HEK293 (cell line): ENCODE measurements around the gene EPN1.

Source experiments
- FEZF1 ChIP-seq: fragments of 450-650 bp; formaldehyde crosslinking; IDR thresholded peaks from 2 replicates; pipeline ENCODE4 v1.5.1; 2016; ENCODE audit warnings: missing biosample characterization, missing genetic modification characterization
- GFI1B ChIP-seq: fragments of 450-650 bp; formaldehyde crosslinking; IDR thresholded peaks from 2 replicates; pipeline ENCODE4 v1.5.1; 2016; ENCODE audit warnings: missing biosample characterization, missing genetic modification characterization
- GLIS2 ChIP-seq: fragments of 450-650 bp; formaldehyde crosslinking; IDR thresholded peaks from 2 replicates; pipeline ENCODE4 v1.5.1; 2016; ENCODE audit warnings: missing biosample characterization, missing genetic modification characterization
- KLF16 ChIP-seq: fragments of 450-650 bp; formaldehyde crosslinking; IDR thresholded peaks from 2 replicates; pipeline ENCODE4 v1.5.1; 2017; ENCODE audit warnings: missing biosample characterization, missing genetic modification characterization
- MZF1 ChIP-seq: fragments of 450-650 bp; formaldehyde crosslinking; IDR thresholded peaks from 2 replicates; pipeline ENCODE4 v1.5.1; 2017; ENCODE audit warnings: missing biosample characterization, missing genetic modification characterization, borderline replicate concordance
- OVOL3 ChIP-seq: fragments of 450-650 bp; formaldehyde crosslinking; IDR thresholded peaks from 2 replicates; pipeline ENCODE4 v1.5.1; 2016; ENCODE audit warnings: missing biosample characterization, missing genetic modification characterization
- PRDM10 ChIP-seq: fragments of 450-650 bp; formaldehyde crosslinking; IDR thresholded peaks from 2 replicates; pipeline ENCODE4 v1.5.1; 2016; ENCODE audit warnings: missing biosample characterization, missing genetic modification characterization
- SP7 ChIP-seq: fragments of 450-650 bp; formaldehyde crosslinking; IDR thresholded peaks from 2 replicates; pipeline ENCODE4 v1.5.1; 2016; ENCODE audit warnings: missing biosample characterization, missing genetic modification characterization
- ZBTB7A ChIP-seq: fragments of 450-650 bp; formaldehyde crosslinking; IDR thresholded peaks from 2 replicates; pipeline ENCODE4 v1.5.1; 2016; ENCODE audit warnings: low read depth, missing biosample characterization, missing genetic modification characterization
- ZFP3 ChIP-seq: fragments of 450-650 bp; formaldehyde crosslinking; IDR thresholded peaks from 2 replicates; pipeline ENCODE4 v1.5.1; 2016; ENCODE audit warnings: low read depth, missing biosample characterization, missing genetic modification characterization
- ZIC2 ChIP-seq: fragments of 450-650 bp; formaldehyde crosslinking; IDR thresholded peaks from 2 replicates; pipeline ENCODE4 v1.5.1; 2016; ENCODE audit warnings: missing biosample characterization, missing genetic modification characterization
- ZNF133 ChIP-seq: fragments of 450-650 bp; formaldehyde crosslinking; IDR thresholded peaks from 2 replicates; pipeline ENCODE4 v1.5.1; 2016; ENCODE audit warnings: missing biosample characterization, missing genetic modification characterization
- ZNF157 ChIP-seq: fragments of 450-650 bp; formaldehyde crosslinking; IDR thresholded peaks from 2 replicates; pipeline ENCODE4 v1.5.1; 2016; ENCODE audit warnings: missing biosample characterization, missing genetic modification characterization
- ZNF221 ChIP-seq: fragments of 450-650 bp; formaldehyde crosslinking; IDR thresholded peaks from 2 replicates; pipeline ENCODE4 v1.5.1; 2017; ENCODE audit warnings: missing biosample characterization, missing genetic modification characterization, borderline replicate concordance
- ZNF23 ChIP-seq: fragments of 450-650 bp; formaldehyde crosslinking; IDR thresholded peaks from 2 replicates; pipeline ENCODE4 v1.5.1; 2016; ENCODE audit warnings: missing biosample characterization, missing genetic modification characterization, borderline replicate concordance
- ZNF239 ChIP-seq: fragments of 450-650 bp; formaldehyde crosslinking; IDR thresholded peaks from 2 replicates; pipeline ENCODE4 v1.5.1; 2016; ENCODE audit warnings: missing biosample characterization, missing genetic modification characterization
- ZNF24 ChIP-seq: fragments of 450-650 bp; formaldehyde crosslinking; IDR thresholded peaks from 2 replicates; pipeline ENCODE4 v1.5.1; 2016; ENCODE audit warnings: missing biosample characterization, missing genetic modification characterization
- ZNF473 ChIP-seq: fragments of 450-650 bp; formaldehyde crosslinking; IDR thresholded peaks from 2 replicates; pipeline ENCODE4 v1.5.1; 2017; ENCODE audit warnings: missing biosample characterization, missing genetic modification characterization
- ZNF518A ChIP-seq: fragments of 450-650 bp; formaldehyde crosslinking; conservative IDR thresholded peaks from 2 replicates; pipeline ENCODE4 v1.5.1; 2016; ENCODE audit warnings: low read depth, missing biosample characterization, missing genetic modification characterization
- ZNF544 ChIP-seq: fragments of 450-650 bp; formaldehyde crosslinking; IDR thresholded peaks from 2 replicates; pipeline ENCODE4 v1.5.0; 2017; ENCODE audit warnings: missing biosample characterization, missing genetic modification characterization
- ZNF843 ChIP-seq: fragments of 450-650 bp; formaldehyde crosslinking; IDR thresholded peaks from 2 replicates; pipeline ENCODE4 v1.5.1; 2016; ENCODE audit warnings: missing biosample characterization, missing genetic modification characterization
- TF ChIP-seq, protein P1 (sequence below): fragments of 450-650 bp; formaldehyde crosslinking; IDR thresholded peaks from 2 replicates; pipeline ENCODE4 v1.5.1; 2016; ENCODE audit warnings: missing biosample characterization, missing genetic modification characterization, borderline replicate concordance
- TF ChIP-seq, protein P2 (sequence below): fragments of 450-650 bp; formaldehyde crosslinking; IDR thresholded peaks from 2 replicates; pipeline ENCODE4 v1.5.0; 2017; ENCODE audit warnings: missing biosample characterization, missing genetic modification characterization, borderline replicate concordance
- TF ChIP-seq, protein P3 (sequence below): fragments of 450-650 bp; formaldehyde crosslinking; IDR thresholded peaks from 2 replicates; pipeline ENCODE4 v1.5.1; 2016; ENCODE audit warnings: missing biosample characterization, missing genetic modification characterization

EPN1 gene

DNA sequence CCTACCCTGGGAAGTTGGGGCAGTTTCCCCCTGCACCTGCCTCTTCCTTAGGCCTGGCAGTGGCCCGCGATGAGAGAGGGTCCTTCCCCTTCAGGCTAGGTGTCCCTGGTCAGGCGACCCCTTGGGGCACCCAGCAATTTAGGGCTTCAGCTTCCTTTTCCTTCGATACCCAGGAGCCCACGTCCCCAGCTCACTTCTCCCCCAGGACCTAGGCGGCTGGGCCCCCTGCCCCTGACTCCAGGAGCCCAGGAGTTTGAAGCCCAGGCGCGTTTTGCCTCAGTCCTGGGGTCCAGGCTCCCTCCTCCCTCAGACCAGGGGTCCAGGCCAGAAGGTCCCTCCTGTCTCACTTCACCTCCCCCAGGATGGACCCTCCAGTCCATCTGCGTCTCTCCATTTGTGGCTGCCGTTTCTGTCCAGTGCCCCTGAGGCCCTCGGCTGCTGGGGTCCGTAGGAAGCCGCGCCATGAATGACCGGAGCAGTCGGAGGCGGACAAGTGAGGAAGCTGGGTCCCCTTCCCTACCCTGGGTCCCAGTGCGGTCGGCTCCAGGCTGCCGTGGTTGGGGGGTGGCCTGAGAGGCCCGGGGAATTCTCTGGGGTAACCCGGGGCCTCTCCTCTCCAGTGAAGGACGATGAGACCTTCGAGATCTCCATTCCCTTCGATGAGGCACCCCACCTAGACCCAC is 26.3 kb upstream of the EPN1 start (continued):
- TF ChIP-seq ZNF24 (tag by site-specific recombination) (no peak), ZNF473 (tag by site-specific recombination) (no peak), ZBTB7A (no peak), GLIS2 (tag by site-specific recombination) (peak; percentile 22; the same call in 1 of the 2 replicates), KLF16 (tag by site-specific recombination) (no peak), ZIC2 (tag by site-specific recombination) (no peak), ZNF157 (tag by site-specific recombination) (no peak), GFI1B (tag by site-specific recombination) (no peak), ZNF239 (tag by site-specific recombination) (no peak), SP7 (tag by site-specific recombination) (no peak), MZF1 (no peak), ZNF133 (tag by site-specific recombination) (no peak), ZNF544 (tag by site-specific recombination) (no peak), ZFP3 (tag by site-specific recombination) (no peak), ZNF23 (tag by site-specific recombination) (no peak), ZNF843 (0 out of 2 replicates have a peak, but pooled peaks have one; percentile 7), FEZF1 (0 out of 2 replicates have a peak, but pooled peaks have one; percentile 2), PRDM10 (tag by site-specific recombination) (no peak), OVOL3 (tag by site-specific recombination) (no peak), ZNF221 (tag by site-specific recombination) (no peak), ZNF518A (tag by site-specific recombination) (no peak)
- TF ChIP-seq, protein P1, sequence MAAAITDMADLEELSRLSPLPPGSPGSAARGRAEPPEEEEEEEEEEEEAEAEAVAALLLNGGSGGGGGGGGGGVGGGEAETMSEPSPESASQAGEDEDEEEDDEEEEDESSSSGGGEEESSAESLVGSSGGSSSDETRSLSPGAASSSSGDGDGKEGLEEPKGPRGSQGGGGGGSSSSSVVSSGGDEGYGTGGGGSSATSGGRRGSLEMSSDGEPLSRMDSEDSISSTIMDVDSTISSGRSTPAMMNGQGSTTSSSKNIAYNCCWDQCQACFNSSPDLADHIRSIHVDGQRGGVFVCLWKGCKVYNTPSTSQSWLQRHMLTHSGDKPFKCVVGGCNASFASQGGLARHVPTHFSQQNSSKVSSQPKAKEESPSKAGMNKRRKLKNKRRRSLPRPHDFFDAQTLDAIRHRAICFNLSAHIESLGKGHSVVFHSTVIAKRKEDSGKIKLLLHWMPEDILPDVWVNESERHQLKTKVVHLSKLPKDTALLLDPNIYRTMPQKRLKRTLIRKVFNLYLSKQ (tag by site-specific recombination), result no peak
- TF ChIP-seq, protein P2, sequence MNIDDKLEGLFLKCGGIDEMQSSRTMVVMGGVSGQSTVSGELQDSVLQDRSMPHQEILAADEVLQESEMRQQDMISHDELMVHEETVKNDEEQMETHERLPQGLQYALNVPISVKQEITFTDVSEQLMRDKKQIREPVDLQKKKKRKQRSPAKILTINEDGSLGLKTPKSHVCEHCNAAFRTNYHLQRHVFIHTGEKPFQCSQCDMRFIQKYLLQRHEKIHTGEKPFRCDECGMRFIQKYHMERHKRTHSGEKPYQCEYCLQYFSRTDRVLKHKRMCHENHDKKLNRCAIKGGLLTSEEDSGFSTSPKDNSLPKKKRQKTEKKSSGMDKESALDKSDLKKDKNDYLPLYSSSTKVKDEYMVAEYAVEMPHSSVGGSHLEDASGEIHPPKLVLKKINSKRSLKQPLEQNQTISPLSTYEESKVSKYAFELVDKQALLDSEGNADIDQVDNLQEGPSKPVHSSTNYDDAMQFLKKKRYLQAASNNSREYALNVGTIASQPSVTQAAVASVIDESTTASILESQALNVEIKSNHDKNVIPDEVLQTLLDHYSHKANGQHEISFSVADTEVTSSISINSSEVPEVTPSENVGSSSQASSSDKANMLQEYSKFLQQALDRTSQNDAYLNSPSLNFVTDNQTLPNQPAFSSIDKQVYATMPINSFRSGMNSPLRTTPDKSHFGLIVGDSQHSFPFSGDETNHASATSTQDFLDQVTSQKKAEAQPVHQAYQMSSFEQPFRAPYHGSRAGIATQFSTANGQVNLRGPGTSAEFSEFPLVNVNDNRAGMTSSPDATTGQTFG (tag by site-specific recombination), result no peak
- TF ChIP-seq, protein P3, sequence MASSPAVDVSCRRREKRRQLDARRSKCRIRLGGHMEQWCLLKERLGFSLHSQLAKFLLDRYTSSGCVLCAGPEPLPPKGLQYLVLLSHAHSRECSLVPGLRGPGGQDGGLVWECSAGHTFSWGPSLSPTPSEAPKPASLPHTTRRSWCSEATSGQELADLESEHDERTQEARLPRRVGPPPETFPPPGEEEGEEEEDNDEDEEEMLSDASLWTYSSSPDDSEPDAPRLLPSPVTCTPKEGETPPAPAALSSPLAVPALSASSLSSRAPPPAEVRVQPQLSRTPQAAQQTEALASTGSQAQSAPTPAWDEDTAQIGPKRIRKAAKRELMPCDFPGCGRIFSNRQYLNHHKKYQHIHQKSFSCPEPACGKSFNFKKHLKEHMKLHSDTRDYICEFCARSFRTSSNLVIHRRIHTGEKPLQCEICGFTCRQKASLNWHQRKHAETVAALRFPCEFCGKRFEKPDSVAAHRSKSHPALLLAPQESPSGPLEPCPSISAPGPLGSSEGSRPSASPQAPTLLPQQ (tag by site-specific recombination), result no peak
